Brain microvascular endothelial cell (primary cell): Measurements from ENCODE around the gene CD163L1.

Experiments used
- DNase-seq: peaks from one replicate; pipeline ENCODE4 v3.0.0-alpha.2; 2020
- H3K27ac ChIP-seq: fragments of 250-450 bp; sonication (Bioruptor Pico); 2 replicates; pipeline ENCODE4 v1.5.1; 2020; ENCODE audit warnings: mild to moderate bottlenecking, moderate library complexity
- H3K27me3 ChIP-seq: fragments of 250-450 bp; sonication (Bioruptor Pico); replicated peaks from 2 replicates; pipeline ENCODE4 v1.5.1; 2020; ENCODE audit warnings: mild to moderate bottlenecking
- H3K36me3 ChIP-seq: fragments of 250-450 bp; sonication (Bioruptor Pico); replicated peaks from 2 replicates; pipeline ENCODE4 v1.5.1; 2020; ENCODE audit warnings: mild to moderate bottlenecking
- H3K4me3 ChIP-seq: 2 replicates; pipeline ENCODE4 v1.5.1; 2011; ENCODE audit warnings: low read depth, mild to moderate bottlenecking, control low read depth, low read length, moderate library complexity
- CTCF ChIP-seq: IDR thresholded peaks from 2 replicates; pipeline ENCODE4 v1.5.1; 2011; ENCODE audit warnings: low read depth, mild to moderate bottlenecking, moderate library complexity, low read length, control low read depth, inconsistent platforms; ENCODE audit errors: missing control alignments
- in situ Hi-C: cut with HindIII; loops from 2 replicates; pipeline ENCODE4 v1.10.0; 2017; ENCODE audit warnings: low sequenced_read_pairs, low pct_ligation_motif_present

Gene CD163L1

DNA sequence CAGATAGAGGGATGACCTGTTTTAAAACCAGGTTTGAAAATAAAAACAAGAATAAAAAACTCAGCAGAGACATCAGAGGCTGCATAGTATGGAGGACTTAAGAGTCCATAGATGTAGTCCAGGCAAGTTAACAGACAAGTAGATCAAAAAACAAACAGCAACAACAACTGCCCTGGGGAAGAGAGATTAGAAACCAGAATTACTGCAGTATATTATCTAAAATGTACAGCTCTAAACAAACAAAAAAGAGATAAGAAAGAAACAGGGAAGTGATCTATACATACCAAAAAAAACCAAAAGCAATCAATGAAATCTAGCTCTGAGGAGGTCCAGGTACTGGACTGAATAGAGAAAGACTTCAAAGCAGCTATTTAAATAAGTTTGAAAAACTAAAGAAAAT is 91.3 kb downstream of the CD163L1 start:
- in situ Hi-C loops: no loop called here
- TF ChIP-seq CTCF: no peak

DNA sequence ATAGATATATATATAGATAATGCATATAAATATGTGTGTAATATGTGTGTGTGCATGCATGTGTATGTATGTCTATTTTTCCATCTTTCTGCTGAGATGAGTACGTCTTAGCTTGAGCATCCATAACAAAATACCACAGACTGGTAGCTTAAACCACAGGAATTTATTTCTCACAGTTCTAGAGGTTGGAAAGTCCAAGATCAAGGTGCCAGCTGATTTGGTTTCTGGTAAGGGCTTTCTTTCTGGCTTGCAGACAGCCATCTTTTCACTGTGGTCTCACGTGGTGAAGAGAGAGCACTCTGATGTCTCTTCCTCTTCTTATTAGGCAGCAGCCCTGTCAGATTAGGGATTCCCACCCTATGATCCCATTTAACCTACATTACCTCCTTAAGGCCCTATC is 92.8 kb downstream of the CD163L1 start:
- Histone ChIP-seq H3K27me3 (no peaks in the 10 kb centered on the region), H3K27ac (no peak overlapping the region), H3K4me3 (no peak overlapping the region), H3K36me3 (no peaks in the 10 kb centered on the region)
- no peak for DNase-seq
- in situ Hi-C loops: no loop called here
- TF ChIP-seq CTCF: no peak

More for the DNA sequence above, 91.3 kb downstream of the CD163L1 start:
- Histone ChIP-seq H3K4me3 (no peak overlapping the region), H3K27me3 (no peaks in the 10 kb centered on the region), H3K36me3 (no peaks in the 10 kb centered on the region), H3K27ac (no peak overlapping the region)
- DNase-seq: no peak

DNA sequence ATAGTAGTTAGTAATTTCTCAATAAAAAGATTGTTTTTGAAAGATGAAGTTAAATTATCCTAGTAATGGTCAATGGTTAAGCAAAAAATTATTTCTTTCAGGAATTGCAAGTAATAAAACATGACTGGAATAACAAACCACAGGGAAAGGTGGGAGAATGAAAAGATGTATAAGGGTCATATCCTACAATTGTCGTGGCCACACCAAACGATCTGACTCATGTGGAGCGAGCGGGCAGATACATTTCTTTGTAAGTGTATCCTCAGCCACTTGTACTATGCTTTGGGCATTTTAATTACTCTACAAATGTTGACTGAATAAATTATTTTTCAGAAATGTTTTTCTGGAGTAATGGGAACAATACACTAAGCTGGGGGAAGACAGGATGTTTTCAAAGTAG is 94.5 kb downstream of the CD163L1 start:
- in situ Hi-C loops: no loop called here
- no peak for DNase-seq
- H3K27ac ChIP-seq: no peak overlapping the region

GRCh38 chr12:7346551-7347225 is 97.3 kb downstream of the CD163L1 start:
- TF ChIP-seq CTCF: no peak
- Histone ChIP-seq H3K27ac (no peak overlapping the region), H3K27me3 (no peaks in the 10 kb centered on the region), H3K4me3 (no peak overlapping the region), H3K36me3 (no peaks in the 10 kb centered on the region)
- in situ Hi-C loops: no loop called here
- no peak for DNase-seq

More for the DNA sequence above, 94.5 kb downstream of the CD163L1 start:
- H3K4me3 ChIP-seq: no peak overlapping the region
- no peak for TF ChIP-seq CTCF
- no peaks in the 10 kb centered on the region for H3K36me3 ChIP-seq
- H3K27me3 ChIP-seq: no peaks in the 10 kb centered on the region

DNA sequence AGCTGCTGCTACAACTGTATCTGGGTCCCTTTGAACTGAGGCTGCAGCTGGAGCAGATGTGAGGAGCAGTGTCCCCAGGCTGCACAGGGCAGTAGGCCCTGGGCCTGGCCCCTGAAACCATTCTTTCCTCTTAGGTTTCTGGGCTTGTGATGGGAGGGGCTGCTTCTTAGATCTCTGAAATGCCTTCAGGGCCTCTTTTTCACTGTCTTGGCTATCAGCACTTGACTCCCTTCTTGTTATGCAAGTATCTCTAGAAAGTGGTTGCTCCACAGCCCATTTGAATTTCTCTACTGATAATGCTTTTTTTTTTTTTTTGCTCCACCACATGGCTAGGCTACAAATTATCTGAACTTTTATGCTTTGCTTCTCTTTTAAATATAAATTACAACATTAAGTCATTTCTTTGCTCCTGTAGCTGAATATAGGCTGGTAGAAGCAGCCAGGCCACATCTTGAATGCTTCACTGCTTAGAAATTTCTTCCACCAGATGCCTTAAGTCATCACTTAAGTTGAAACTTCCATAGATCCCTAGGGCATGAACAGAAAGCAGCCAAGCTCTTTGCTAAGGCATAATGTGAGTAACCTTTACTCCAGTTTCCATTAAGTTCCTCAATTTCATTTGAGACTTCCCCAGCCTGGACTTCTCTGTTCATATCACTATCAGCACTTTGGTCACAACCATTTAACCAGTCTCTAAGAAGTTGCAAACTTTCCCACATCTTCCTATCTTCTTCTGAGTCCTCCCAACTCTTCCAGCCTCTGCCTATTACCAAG is 98.9 kb downstream of the CD163L1 start:
- no peak for TF ChIP-seq CTCF
- Histone ChIP-seq H3K36me3 (no peaks in the 10 kb centered on the region), H3K27ac (no peak overlapping the region), H3K27me3 (no peaks in the 10 kb centered on the region), H3K4me3 (no peak overlapping the region)
- no peak for DNase-seq
- in situ Hi-C loops: no loop called here
